GM12892 (cell line): ENCODE data around the gene RRAS2.

ENCODE experiments used
- POLR2AphosphoS5 ChIP-seq: IDR thresholded peaks from 2 replicates; pipeline ENCODE4 v1.6.1; 2011; ENCODE audit warnings: low read depth, low read length, control low read depth
- TAF1 ChIP-seq: IDR thresholded peaks from 2 replicates; pipeline ENCODE4 v1.6.1; 2011; ENCODE audit warnings: low read depth, mild to moderate bottlenecking, control low read depth, low read length, borderline replicate concordance

DNA sequence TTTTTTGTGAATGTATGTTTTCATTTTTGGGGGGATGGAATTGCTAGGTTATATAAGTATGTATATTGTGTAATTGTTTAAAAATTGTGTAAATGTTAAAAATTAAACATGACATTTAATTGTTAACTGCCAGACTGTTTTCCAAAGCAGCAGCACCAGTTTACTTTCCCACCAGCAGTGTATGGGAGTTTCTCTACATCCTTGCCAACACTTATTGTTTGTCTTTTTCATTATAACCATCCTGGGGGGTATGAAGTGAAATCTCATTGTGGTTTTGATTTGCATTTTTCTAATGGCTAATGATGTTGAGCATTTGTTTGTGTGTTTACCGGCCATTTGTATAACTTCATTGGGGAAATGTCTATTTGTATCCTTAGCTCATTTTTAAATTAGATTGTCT is 31.7 kb upstream of the RRAS2 start:
- TF ChIP-seq TAF1 (no peak), POLR2AphosphoS5 (no peak)
